ENCODE results near the gene FUT8.

The FUT8 gene

GRCh38 chr14:65783101-65783500, 370.6 kb downstream of the FUT8 start:
- DNase-seq = no peak

GRCh38 chr14:65783576-65783975, 371.0 kb downstream of the FUT8 start:
- no peak for DNase-seq

GRCh38 chr14:65784574-65784973, 372.0 kb downstream of the FUT8 start:
- no peak for DNase-seq

- no peak for DNase-seq
Measured at GRCh38 chr14:65787461-65787860, 374.9 kb downstream of the FUT8 start.

GRCh38 chr14:65788876-65789275, 376.3 kb downstream of the FUT8 start:
- no peak for DNase-seq

- no peak for DNase-seq
Measured at GRCh38 chr14:65789363-65789762, 376.8 kb downstream of the FUT8 start.

GRCh38 chr14:65790172-65790815, 377.8 kb downstream of the FUT8 start:
- DNase-seq = no peak

- no peak for DNase-seq
Measured at GRCh38 chr14:65791191-65791981, 378.9 kb downstream of the FUT8 start.

GRCh38 chr14:65792208-65792905, 379.8 kb downstream of the FUT8 start:
- DNase-seq = no peak

Measured in COR-L47 (cell line).